ENCODE data around the gene GABARAPL1. TPM values are rescaled to one million over a fixed set of nuclear protein-coding genes. Genes with fewer than 3 reads are reported as not detected.
"Not testable (repeated sequence)": the region's sequence is repeated elsewhere in the genome, so short reads cannot be mapped to it uniquely, and the experiment has no call there.

Gene GABARAPL1
- total RNA-seq, 2 donors from 2014 or later = 104 to 110 TPM

- no peaks in the 10 kb centered on the region for H3K36me3 Mint-ChIP-seq (ENCODE audit: low read depth)
- peaks cover 59% of the 10 kb centered on the region for H3K27me3 Mint-ChIP-seq
- H3K27ac Mint-ChIP-seq = no peak overlapping the region
- H3K9me3 ChIP-seq (ENCODE audit: control insufficient read depth, low read length, poor library complexity, severe bottlenecking) = no peaks in the 10 kb centered on the region
- H3K4me1 Mint-ChIP-seq = peaks cover 4% of the 10 kb centered on the region
- ATAC-seq (no peak), DNase-seq (no peak)
- H3K4me3 Mint-ChIP-seq = no peak overlapping the region
These were observed 28.3 kb upstream of the GABARAPL1 start for GRCh38 chr12:10184261-10184843.

- no peak for ATAC-seq
- peaks cover 47% of the 10 kb centered on the region for H3K27me3 Mint-ChIP-seq
- DNase-seq = no peak
- H3K36me3 Mint-ChIP-seq (ENCODE audit: low read depth) = no peaks in the 10 kb centered on the region
- no peak overlapping the region for H3K4me3 Mint-ChIP-seq
- H3K27ac Mint-ChIP-seq = no peak overlapping the region
- H3K9me3 ChIP-seq (ENCODE audit: control insufficient read depth, low read length, poor library complexity, severe bottlenecking) = no peaks in the 10 kb centered on the region
- peaks cover 8% of the 10 kb centered on the region for H3K4me1 Mint-ChIP-seq
These were observed 26.4 kb upstream of the GABARAPL1 start for GRCh38 chr12:10186299-10186698.

- H3K4me1 Mint-ChIP-seq; DNase-seq; H3K9me3 ChIP-seq (ENCODE audit: control insufficient read depth, low read length, poor library complexity, severe bottlenecking); ATAC-seq; H3K4me3 Mint-ChIP-seq; H3K36me3 Mint-ChIP-seq (ENCODE audit: low read depth); H3K27ac Mint-ChIP-seq: not testable (repeated sequence)
- H3K27me3 Mint-ChIP-seq = peaks cover 51% of the 10 kb centered on the region
These were observed 25.7 kb upstream of the GABARAPL1 start for GRCh38 chr12:10186958-10187357.

GRCh38 chr12:10189653-10190052 lies 23.0 kb upstream of the GABARAPL1 start:
- Mint-ChIP-seq H3K36me3 (ENCODE audit: low read depth) (no peaks in the 10 kb centered on the region), H3K4me1 (peaks cover 4% of the 10 kb centered on the region), H3K27ac (no peak overlapping the region), H3K27me3 (peaks cover 46% of the 10 kb centered on the region), H3K4me3 (no peak overlapping the region)
- ATAC-seq = no peak
- no peaks in the 10 kb centered on the region for H3K9me3 ChIP-seq (ENCODE audit: control insufficient read depth, low read length, poor library complexity, severe bottlenecking)
- no peak for DNase-seq

- peak; percentile 100 for ATAC-seq
- peaks cover 52% of the 10 kb centered on the region for H3K27me3 Mint-ChIP-seq
- peaks cover 4% of the 10 kb centered on the region for H3K4me1 Mint-ChIP-seq
- H3K4me3 Mint-ChIP-seq = no peak overlapping the region
- H3K27ac Mint-ChIP-seq = peak overlapping the region; percentile 41
- DNase-seq = peak in 2 of 3 donors; percentile 21 to 24
- no peaks in the 10 kb centered on the region for H3K36me3 Mint-ChIP-seq (ENCODE audit: low read depth)
- no peaks in the 10 kb centered on the region for H3K9me3 ChIP-seq (ENCODE audit: control insufficient read depth, low read length, poor library complexity, severe bottlenecking)
These were observed 21.9 kb upstream of the GABARAPL1 start for GRCh38 chr12:10190558-10191388.

GRCh38 chr12:10191865-10192264 lies 20.8 kb upstream of the GABARAPL1 start:
- H3K36me3 Mint-ChIP-seq (ENCODE audit: low read depth) = no peaks in the 10 kb centered on the region
- peak overlapping the region; percentile 41 for H3K27ac Mint-ChIP-seq
- DNase-seq (no peak), ATAC-seq (no peak)
- peaks cover 53% of the 10 kb centered on the region for H3K27me3 Mint-ChIP-seq
- H3K4me3 Mint-ChIP-seq = no peak overlapping the region
- H3K4me1 Mint-ChIP-seq = peaks cover 4% of the 10 kb centered on the region
- H3K9me3 ChIP-seq (ENCODE audit: control insufficient read depth, low read length, poor library complexity, severe bottlenecking) = no peaks in the 10 kb centered on the region

- H3K4me3 Mint-ChIP-seq = no peak overlapping the region
- ATAC-seq (no peak), DNase-seq (no peak)
- H3K4me1 Mint-ChIP-seq = peaks cover 4% of the 10 kb centered on the region
- H3K9me3 ChIP-seq (ENCODE audit: control insufficient read depth, low read length, poor library complexity, severe bottlenecking) = no peaks in the 10 kb centered on the region
- peaks cover 46% of the 10 kb centered on the region for H3K27me3 Mint-ChIP-seq
- no peaks in the 10 kb centered on the region for H3K36me3 Mint-ChIP-seq (ENCODE audit: low read depth)
- H3K27ac Mint-ChIP-seq = no peak overlapping the region
These were observed 18.5 kb upstream of the GABARAPL1 start for GRCh38 chr12:10194160-10194670.

GRCh38 chr12:10196210-10196609 lies 16.5 kb upstream of the GABARAPL1 start:
- no peaks in the 10 kb centered on the region for H3K9me3 ChIP-seq (ENCODE audit: control insufficient read depth, low read length, poor library complexity, severe bottlenecking)
- no peak for DNase-seq
- no peaks in the 10 kb centered on the region for H3K36me3 Mint-ChIP-seq (ENCODE audit: low read depth)
- no peaks in the 10 kb centered on the region for H3K4me1 Mint-ChIP-seq
- no peak for ATAC-seq
- peaks cover 49% of the 10 kb centered on the region for H3K27me3 Mint-ChIP-seq
- no peak overlapping the region for H3K27ac Mint-ChIP-seq
- H3K4me3 Mint-ChIP-seq = no peak overlapping the region

GRCh38 chr12:10197879-10198278 lies 14.8 kb upstream of the GABARAPL1 start:
- H3K9me3 ChIP-seq (ENCODE audit: control insufficient read depth, low read length, poor library complexity, severe bottlenecking) = no peaks in the 10 kb centered on the region
- peaks cover 42% of the 10 kb centered on the region for H3K27me3 Mint-ChIP-seq
- no peak for DNase-seq
- no peak overlapping the region for H3K4me3 Mint-ChIP-seq
- H3K27ac Mint-ChIP-seq = no peak overlapping the region
- H3K4me1 Mint-ChIP-seq = no peaks in the 10 kb centered on the region
- no peak for ATAC-seq
- peaks cover 2% of the 10 kb centered on the region for H3K36me3 Mint-ChIP-seq (ENCODE audit: low read depth)

- not testable (repeated sequence) for DNase-seq, ATAC-seq
- peaks cover 20% of the 10 kb centered on the region for H3K27me3 Mint-ChIP-seq
These were observed 8.2 kb upstream of the GABARAPL1 start for GRCh38 chr12:10204495-10204894.

GRCh38 chr12:10205220-10205807 lies 7.4 kb upstream of the GABARAPL1 start:
- Mint-ChIP-seq H3K4me3 (no peak overlapping the region), H3K4me1 (peaks cover 2% of the 10 kb centered on the region), H3K36me3 (ENCODE audit: low read depth) (peaks cover 2% of the 10 kb centered on the region), H3K27me3 (peaks cover 12% of the 10 kb centered on the region), H3K27ac (no peak overlapping the region)
- ATAC-seq = no peak
- no peaks in the 10 kb centered on the region for H3K9me3 ChIP-seq (ENCODE audit: control insufficient read depth, low read length, poor library complexity, severe bottlenecking)
- DNase-seq = no peak

More at GRCh38 chr12:10204495-10204894, 8.2 kb upstream of the GABARAPL1 start:
- not testable (repeated sequence) for H3K36me3 Mint-ChIP-seq (ENCODE audit: low read depth); H3K9me3 ChIP-seq (ENCODE audit: control insufficient read depth, low read length, poor library complexity, severe bottlenecking); H3K4me3 Mint-ChIP-seq; H3K27ac Mint-ChIP-seq; H3K4me1 Mint-ChIP-seq

- Mint-ChIP-seq H3K36me3 (ENCODE audit: low read depth) (no peaks in the 10 kb centered on the region), H3K27me3 (peaks cover 7% of the 10 kb centered on the region), H3K4me1 (peaks cover 6% of the 10 kb centered on the region), H3K27ac (no peak overlapping the region), H3K4me3 (no peak overlapping the region)
- no peaks in the 10 kb centered on the region for H3K9me3 ChIP-seq (ENCODE audit: control insufficient read depth, low read length, poor library complexity, severe bottlenecking)
- DNase-seq = no peak
- ATAC-seq = no peak
These were observed 5.5 kb upstream of the GABARAPL1 start for GRCh38 chr12:10207136-10207535.

- H3K27ac Mint-ChIP-seq = no peak overlapping the region
- H3K4me3 Mint-ChIP-seq = no peak overlapping the region
- no peaks in the 10 kb centered on the region for H3K9me3 ChIP-seq (ENCODE audit: control insufficient read depth, low read length, poor library complexity, severe bottlenecking)
- DNase-seq (no peak), ATAC-seq (no peak)
- no peaks in the 10 kb centered on the region for H3K36me3 Mint-ChIP-seq (ENCODE audit: low read depth)
- peaks cover 2% of the 10 kb centered on the region for H3K27me3 Mint-ChIP-seq
- H3K4me1 Mint-ChIP-seq = peaks cover 20% of the 10 kb centered on the region
These were observed 2.5 kb upstream of the GABARAPL1 start for GRCh38 chr12:10210225-10210624.
